Panc1 (cell line): ENCODE measurements around the gene TXNDC16.

Experiments used
- POLR2AphosphoS5 ChIP-seq: IDR thresholded peaks from 2 replicates; pipeline ENCODE4 v1.6.1; 2012; ENCODE audit warnings: mild to moderate bottlenecking, low read depth, low read length, moderate library complexity
- SIN3A ChIP-seq: IDR thresholded peaks from 2 replicates; pipeline ENCODE4 v1.6.1; 2012; ENCODE audit warnings: low read depth, mild to moderate bottlenecking, low read length, moderate library complexity, borderline replicate concordance; ENCODE audit not compliant: insufficient read depth
- TCF7L2 ChIP-seq: IDR thresholded peaks from 2 replicates; pipeline ENCODE4 v1.6.1; 2011; ENCODE audit warnings: mild to moderate bottlenecking, low read depth, low read length, inconsistent platforms
- TF ChIP-seq, protein P1 (sequence below): fragments of 450-650 bp; IDR thresholded peaks from 2 replicates; pipeline ENCODE4 v1.5.1; 2017; ENCODE audit warnings: mild to moderate bottlenecking
- TF ChIP-seq, protein P2 (sequence below), 2 experiments: IDR thresholded peaks; 2 replicates each; pipeline ENCODE4 v1.6.1; 2011 to 2012; ENCODE audit warnings: low read depth in 2 of 2, control low read depth in 1 of 2, low read length in 1 of 2, mild to moderate bottlenecking in 1 of 2, moderate library complexity in 1 of 2; ENCODE audit not compliant: insufficient read depth in 1 of 2

GRCh38 chr14:52531481-52531880 is 20.8 kb downstream of the TXNDC16 start:
- TF ChIP-seq, protein P1, sequence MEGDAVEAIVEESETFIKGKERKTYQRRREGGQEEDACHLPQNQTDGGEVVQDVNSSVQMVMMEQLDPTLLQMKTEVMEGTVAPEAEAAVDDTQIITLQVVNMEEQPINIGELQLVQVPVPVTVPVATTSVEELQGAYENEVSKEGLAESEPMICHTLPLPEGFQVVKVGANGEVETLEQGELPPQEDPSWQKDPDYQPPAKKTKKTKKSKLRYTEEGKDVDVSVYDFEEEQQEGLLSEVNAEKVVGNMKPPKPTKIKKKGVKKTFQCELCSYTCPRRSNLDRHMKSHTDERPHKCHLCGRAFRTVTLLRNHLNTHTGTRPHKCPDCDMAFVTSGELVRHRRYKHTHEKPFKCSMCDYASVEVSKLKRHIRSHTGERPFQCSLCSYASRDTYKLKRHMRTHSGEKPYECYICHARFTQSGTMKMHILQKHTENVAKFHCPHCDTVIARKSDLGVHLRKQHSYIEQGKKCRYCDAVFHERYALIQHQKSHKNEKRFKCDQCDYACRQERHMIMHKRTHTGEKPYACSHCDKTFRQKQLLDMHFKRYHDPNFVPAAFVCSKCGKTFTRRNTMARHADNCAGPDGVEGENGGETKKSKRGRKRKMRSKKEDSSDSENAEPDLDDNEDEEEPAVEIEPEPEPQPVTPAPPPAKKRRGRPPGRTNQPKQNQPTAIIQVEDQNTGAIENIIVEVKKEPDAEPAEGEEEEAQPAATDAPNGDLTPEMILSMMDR, result no peak
- TF ChIP-seq POLR2AphosphoS5 (no peak), SIN3A (no peak), TCF7L2 (no peak)
- TF ChIP-seq, protein P2, sequence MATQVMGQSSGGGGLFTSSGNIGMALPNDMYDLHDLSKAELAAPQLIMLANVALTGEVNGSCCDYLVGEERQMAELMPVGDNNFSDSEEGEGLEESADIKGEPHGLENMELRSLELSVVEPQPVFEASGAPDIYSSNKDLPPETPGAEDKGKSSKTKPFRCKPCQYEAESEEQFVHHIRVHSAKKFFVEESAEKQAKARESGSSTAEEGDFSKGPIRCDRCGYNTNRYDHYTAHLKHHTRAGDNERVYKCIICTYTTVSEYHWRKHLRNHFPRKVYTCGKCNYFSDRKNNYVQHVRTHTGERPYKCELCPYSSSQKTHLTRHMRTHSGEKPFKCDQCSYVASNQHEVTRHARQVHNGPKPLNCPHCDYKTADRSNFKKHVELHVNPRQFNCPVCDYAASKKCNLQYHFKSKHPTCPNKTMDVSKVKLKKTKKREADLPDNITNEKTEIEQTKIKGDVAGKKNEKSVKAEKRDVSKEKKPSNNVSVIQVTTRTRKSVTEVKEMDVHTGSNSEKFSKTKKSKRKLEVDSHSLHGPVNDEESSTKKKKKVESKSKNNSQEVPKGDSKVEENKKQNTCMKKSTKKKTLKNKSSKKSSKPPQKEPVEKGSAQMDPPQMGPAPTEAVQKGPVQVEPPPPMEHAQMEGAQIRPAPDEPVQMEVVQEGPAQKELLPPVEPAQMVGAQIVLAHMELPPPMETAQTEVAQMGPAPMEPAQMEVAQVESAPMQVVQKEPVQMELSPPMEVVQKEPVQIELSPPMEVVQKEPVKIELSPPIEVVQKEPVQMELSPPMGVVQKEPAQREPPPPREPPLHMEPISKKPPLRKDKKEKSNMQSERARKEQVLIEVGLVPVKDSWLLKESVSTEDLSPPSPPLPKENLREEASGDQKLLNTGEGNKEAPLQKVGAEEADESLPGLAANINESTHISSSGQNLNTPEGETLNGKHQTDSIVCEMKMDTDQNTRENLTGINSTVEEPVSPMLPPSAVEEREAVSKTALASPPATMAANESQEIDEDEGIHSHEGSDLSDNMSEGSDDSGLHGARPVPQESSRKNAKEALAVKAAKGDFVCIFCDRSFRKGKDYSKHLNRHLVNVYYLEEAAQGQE (IDR thresholded peaks at IDR 0.05; ENCODE audit: insufficient read depth in 1 of 2, low read depth in 2 of 2, low read length in 1 of 2), result no peak
